ENCODE measurements around the gene PIR.

DNA sequence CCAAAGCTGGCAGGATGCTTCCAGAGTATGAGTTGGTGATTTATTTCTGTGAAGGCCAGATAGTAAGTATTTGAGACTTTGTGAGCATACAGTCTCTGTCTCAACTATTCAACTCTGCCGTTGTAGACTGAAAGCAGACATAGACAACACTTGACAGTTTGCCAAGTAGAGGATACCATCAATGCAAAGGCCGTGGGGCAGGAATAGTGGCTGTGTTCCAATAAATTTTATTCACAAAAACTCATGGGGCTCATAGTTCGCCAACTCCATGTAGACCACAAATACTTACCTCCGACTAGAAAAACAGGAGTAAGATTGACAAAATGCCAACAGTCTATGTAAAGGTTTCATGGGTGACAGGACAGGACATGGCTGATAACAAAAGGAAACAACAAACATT is 3.7 kb upstream of the PIR start:
- TF ChIP-seq CTCF (conservative IDR thresholded peaks at IDR 0.05; ENCODE audit: low read length) = no peak
- no peak for TF ChIP-seq EZH2phosphoT487 (IDR thresholded peaks at IDR 0.05; ENCODE audit: borderline replicate concordance, low read depth, low read length)
